Transverse colon (tissue), 4 donors: Measurements from ENCODE around the gene KLHDC1. TPM values are rescaled to one million over a fixed set of nuclear protein-coding genes. Genes with fewer than 3 reads are reported as not detected.
"Not testable (repeated sequence)": the region's sequence is repeated elsewhere in the genome, so short reads cannot be mapped to it uniquely, and the experiment has no call there.

Experiments used
- DNase-seq: peaks from one replicate; pipeline ENCODE4 v3.0.0-alpha.2; 2019
- H3K27ac ChIP-seq, 4 donors: fragments of 200-600 bp; sonication (generic); 2 replicates each; pipeline ENCODE4 v1.5.1; 2016 to 2018; ENCODE audit warnings: inconsistent platforms in 4 of 4
- H3K27me3 ChIP-seq: fragments of 200-600 bp; sonication (generic); 2 replicates; pipeline ENCODE4 v1.5.1; 2017; ENCODE audit warnings: inconsistent platforms
- H3K36me3 ChIP-seq, 4 donors: fragments of 200-600 bp; sonication (generic); 2 replicates each; pipeline ENCODE4 v1.5.1; 2017 to 2019; ENCODE audit warnings: inconsistent platforms in 4 of 4
- H3K4me1 ChIP-seq, 4 donors: fragments of 200-600 bp; sonication (generic); 2 replicates each; pipeline ENCODE4 v1.5.1; 2017 to 2020; ENCODE audit warnings: inconsistent platforms in 4 of 4
- H3K4me3 ChIP-seq, 4 donors: fragments of 200-600 bp; sonication (generic); 1 replicate in 1 of 4; 2 replicates in 3 of 4; pipeline versions ENCODE4 v1.5.1 to v1.6.1; 2017 to 2019; ENCODE audit warnings: inconsistent platforms in 4 of 4
- H3K9me3 ChIP-seq, 2 donors: fragments of 200-600 bp; sonication (generic); 2 replicates each; pipeline ENCODE4 v1.5.1; 2017 to 2019; ENCODE audit warnings: inconsistent platforms in 2 of 2
- CTCF ChIP-seq, 5 experiments: fragments of 200-600 bp in 3 of 5; fragments of 450-650 bp in 2 of 5; sonication (generic) in 3 of 5; IDR thresholded peaks; 1 replicate in 2 of 5; 2 replicates in 3 of 5; pipeline ENCODE4 v1.5.1; 2016 to 2017; ENCODE audit warnings: antibody characterized with exemption in 5 of 5, inconsistent platforms in 3 of 5, mild to moderate bottlenecking in 2 of 5, moderate library complexity in 1 of 5
- EP300 ChIP-seq: sonication (generic); formaldehyde crosslinking; IDR thresholded peaks from one replicate; pipeline ENCODE4 v1.6.1; 2017; ENCODE audit warnings: antibody characterized with exemption, low read depth
- POLR2A ChIP-seq: fragments of 450-650 bp; IDR thresholded peaks from one replicate; pipeline ENCODE4 v1.6.1; 2016; ENCODE audit warnings: antibody characterized with exemption, mild to moderate bottlenecking, moderate library complexity
- POLR2AphosphoS5 ChIP-seq, 3 donors: sonication (generic); formaldehyde crosslinking; IDR thresholded peaks; one replicate each; pipeline ENCODE4 v1.6.1; 2016; ENCODE audit warnings: antibody characterized with exemption in 3 of 3
- WGBS, 2 donors: methylation state at CpG; one replicate each; pipeline ENCODE4 v1.1.5; 2018; ENCODE audit warnings: low coverage in 1 of 2; 5-methylcytosine and 5-hydroxymethylcytosine counted together
- in situ Hi-C, 4 donors: fragments of 200-750 bp; cut with MboI; loops; one replicate each; pipeline versions ENCODE4 v1.15.0 to v1.15.1; 2017; ENCODE audit warnings: low sequenced_read_pairs in 3 of 4, low pct_ligation_motif_present in 1 of 4, low pct_unique_long_range_greater_than_20kb in 1 of 4
- intact Hi-C: fragments of 100-400 bp; cut with DNase I; formaldehyde crosslinking; loops from one replicate; pipeline ENCODE4 v1.15.1; 2023; ENCODE audit warnings: low total_unique reads
- total RNA-seq, 4 donors: library from RNA; depleted of rRNA; stranded (reverse); fragments of >200 nt; gene quantifications; one replicate each; pipeline ENCODE4 v1.1.0, GENCODE V29; 2016

Gene KLHDC1
- 1 to 10 TPM; 4.0 to 9.4 (median 7.9) TPM for total RNA-seq

- H3K9me3 ChIP-seq, result no peaks in the 10 kb centered on the region
- peaks cover 0 to 26% (median 9%) of the 10 kb centered on the region in 4 donors for H3K4me1 ChIP-seq
- peak; percentile 95 for TF ChIP-seq POLR2A
- no peak for TF ChIP-seq CTCF (IDR thresholded peaks at IDR 0.05)
- TF ChIP-seq POLR2AphosphoS5 (IDR thresholded peaks at IDR 0.05), result peak; percentile 97 to 99 (median 99)
- TF ChIP-seq EP300, result no peak
- peak; percentile 89 for DNase-seq
- intact Hi-C loops (no loop called here), in situ Hi-C loops (no loop called here)
- no peaks in the 10 kb centered on the region for H3K36me3 ChIP-seq
- H3K4me3 ChIP-seq, result peak within 1 kb of the TSS; percentile 33 to 95 (median 73)
- no peaks in the 10 kb centered on the region for H3K27me3 ChIP-seq
- 1% methylated on average over 14 to 53 of the region's 88 CpGs for WGBS, 2 donors
- H3K27ac ChIP-seq, result peak within 1 kb of the TSS; percentile 91 to 99 (median 95)
Observed at GRCh38 chr14:49692811-49693734, at the start of gene KLHDC1. Gene KLHDC1 (plus strand): TSS chr14:49693120. CDS start chr14:49693195, 75 bp downstream.

- in situ Hi-C loops, result no loop called here
- Histone ChIP-seq H3K27me3 (no peaks in the 10 kb centered on the region), H3K27ac (no peak overlapping the region), H3K36me3 (no peaks in the 10 kb centered on the region), H3K9me3 (no peaks in the 10 kb centered on the region), H3K4me1 (peaks cover 0 to 9% (median 1%) of the 10 kb centered on the region in 4 donors), H3K4me3 (no peak overlapping the region)
- DNase-seq, result no peak
- 98 to 99% methylated on average over 6 of the region's 6 CpGs for WGBS, 2 donors
- TF ChIP-seq CTCF (IDR thresholded peaks at IDR 0.05) (no peak), POLR2AphosphoS5 (IDR thresholded peaks at IDR 0.05) (no peak), POLR2A (no peak), EP300 (no peak)
- intact Hi-C loops, result no loop called here
Observed at GRCh38 chr14:49653508-49653907, 39.4 kb upstream of the KLHDC1 start.

GRCh38 chr14:49654511-49654910, 38.4 kb upstream of the KLHDC1 start:
- peaks cover 0 to 15% (median 5%) of the 10 kb centered on the region in 4 donors for H3K4me1 ChIP-seq
- 94 to 99% methylated on average over 3 of the region's 3 CpGs for WGBS, 2 donors
- no peaks in the 10 kb centered on the region for H3K36me3 ChIP-seq
- TF ChIP-seq POLR2A, result no peak
- no peak for TF ChIP-seq EP300
- no peak for TF ChIP-seq POLR2AphosphoS5 (IDR thresholded peaks at IDR 0.05)
- no peak for TF ChIP-seq CTCF (IDR thresholded peaks at IDR 0.05)
- no peak for DNase-seq
- no peak overlapping the region for H3K27ac ChIP-seq
- intact Hi-C loops (no loop called here), in situ Hi-C loops (no loop called here)
- H3K27me3 ChIP-seq, result no peaks in the 10 kb centered on the region
- no peaks in the 10 kb centered on the region for H3K9me3 ChIP-seq
- no peak overlapping the region for H3K4me3 ChIP-seq

GRCh38 chr14:49657500-49657899, 35.4 kb upstream of the KLHDC1 start:
- in situ Hi-C loops, result not testable (repeated sequence)
- peak; percentile 17 for DNase-seq

More at GRCh38 chr14:49657500-49657899, 35.4 kb upstream of the KLHDC1 start:
- H3K4me3 ChIP-seq, H3K27ac ChIP-seq, H3K27me3 ChIP-seq, H3K9me3 ChIP-seq, H3K36me3 ChIP-seq, intact Hi-C loops: not testable (repeated sequence)
- WGBS, 2 donors, result 71 to 80% methylated on average over 6 of the region's 6 CpGs
- peaks cover 0 to 18% (median 9%) of the 10 kb centered on the region in 4 donors for H3K4me1 ChIP-seq
